DMS114 treated with DMSO at 0.1 percent for 48 hours (cell line): ENCODE measurements around the gene EEPD1.

Source experiments
- DNase-seq: peaks from one replicate; lab custom pipeline; 2025; ENCODE audit not compliant: unreplicated experiment; lab: John Stamatoyannopoulos, UW

Gene EEPD1

GRCh38 chr7:36279200-36279925 lies 126.3 kb downstream of the EEPD1 start:
- no peak for DNase-seq

- no peak for DNase-seq
Measured at GRCh38 chr7:36279926-36280315, 126.9 kb downstream of the EEPD1 start.

- DNase-seq: no peak
Measured at GRCh38 chr7:36280840-36281812, 128.1 kb downstream of the EEPD1 start.

GRCh38 chr7:36281945-36282717 lies 129.1 kb downstream of the EEPD1 start:
- no peak for DNase-seq

GRCh38 chr7:36283181-36283580 lies 130.1 kb downstream of the EEPD1 start:
- no peak for DNase-seq

GRCh38 chr7:36283711-36284130 lies 130.7 kb downstream of the EEPD1 start:
- no peak for DNase-seq

GRCh38 chr7:36284456-36285090 lies 131.5 kb downstream of the EEPD1 start:
- DNase-seq: no peak

GRCh38 chr7:36285276-36285675 lies 132.2 kb downstream of the EEPD1 start:
- DNase-seq: no peak

- no peak for DNase-seq
Measured at GRCh38 chr7:36286226-36286625, 133.2 kb downstream of the EEPD1 start.

- no peak for DNase-seq
Measured at GRCh38 chr7:36286688-36287087, 133.6 kb downstream of the EEPD1 start.

GRCh38 chr7:36287371-36288241 lies 134.6 kb downstream of the EEPD1 start:
- DNase-seq: no peak

GRCh38 chr7:36288501-36288900 lies 135.4 kb downstream of the EEPD1 start:
- no peak for DNase-seq

- DNase-seq: no peak
Measured at GRCh38 chr7:36289833-36290661, 137.0 kb downstream of the EEPD1 start.

GRCh38 chr7:36291387-36292316 lies 138.6 kb downstream of the EEPD1 start:
- peak; percentile 61 for DNase-seq

- DNase-seq: no peak
Measured at GRCh38 chr7:36295090-36295489, 142.0 kb downstream of the EEPD1 start.

GRCh38 chr7:36296284-36296683 lies 143.2 kb downstream of the EEPD1 start:
- DNase-seq: no peak

- DNase-seq: no peak
Measured at GRCh38 chr7:36297364-36298009, 144.4 kb downstream of the EEPD1 start.
